A673 (cell line): ENCODE results near the gene GPC1. TPM values are rescaled to one million over a fixed set of nuclear protein-coding genes. Genes with fewer than 3 reads are reported as not detected.

Experiments used
- BruUV-seq: library from RNA; stranded (reverse); fragments of 400-500 nt; replicated peaks from 2 replicates; lab custom pipeline; 2021; lab: Mats Ljungman, UMichigan
- CTCF ChIA-PET: fragments of 300-600 bp; sonication (Branson Sonifier 250); formaldehyde crosslinking; loops from one replicate; lab custom pipeline; 2022; ENCODE audit warnings: antibody characterized with exemption; lab: Charles Lee
- POLR2A ChIA-PET: fragments of 300-600 bp; sonication (Branson Sonifier 250); formaldehyde crosslinking; loops from one replicate; lab custom pipeline; 2022; ENCODE audit warnings: antibody characterized with exemption; ENCODE audit not compliant: low non-redundant PET; lab: Charles Lee
- DNase-seq: peaks from one replicate; pipeline ENCODE4 v3.0.0-alpha.2; 2015; ENCODE audit warnings: low spot score
- H3K27ac ChIP-seq: fragments of 200-600 bp; sonication (generic); 2 replicates; pipeline ENCODE4 v1.5.1; 2016; ENCODE audit warnings: mixed run types, low read depth, mild to moderate bottlenecking, mixed read lengths, antibody characterized with exemption, low read length; ENCODE audit not compliant: poor library complexity, severe bottlenecking
- H3K27me3 ChIP-seq: fragments of 200-600 bp; sonication (generic); replicated peaks from 2 replicates; pipeline ENCODE4 v1.6.1; 2017; ENCODE audit warnings: mixed run types, low read depth, mild to moderate bottlenecking, mixed read lengths, antibody characterized with exemption, low read length; ENCODE audit not compliant: insufficient read depth, poor library complexity
- H3K36me3 ChIP-seq: fragments of 200-600 bp; sonication (generic); 2 replicates; pipeline ENCODE4 v1.6.1; 2016; ENCODE audit warnings: mixed run types, mild to moderate bottlenecking, mixed read lengths, antibody characterized with exemption, low read length; ENCODE audit not compliant: insufficient read depth, poor library complexity, severe bottlenecking
- H3K4me1 ChIP-seq: fragments of 200-600 bp; sonication (generic); 2 replicates; pipeline ENCODE4 v1.6.1; 2017; ENCODE audit warnings: mixed run types, mild to moderate bottlenecking, mixed read lengths, antibody characterized with exemption, low read length; ENCODE audit not compliant: insufficient read depth, poor library complexity, severe bottlenecking
- H3K4me3 ChIP-seq: fragments of 200-600 bp; sonication (generic); 2 replicates; pipeline ENCODE4 v1.5.1; 2016; ENCODE audit warnings: low read depth, mixed run types, mild to moderate bottlenecking, mixed read lengths, low read length; ENCODE audit not compliant: poor library complexity, severe bottlenecking
- H3K9me3 ChIP-seq: fragments of 200-600 bp; sonication (generic); 2 replicates; pipeline ENCODE4 v1.6.1; 2016; ENCODE audit warnings: mixed run types, low read depth, mild to moderate bottlenecking, mixed read lengths, antibody characterized with exemption, low read length; ENCODE audit not compliant: poor library complexity, severe bottlenecking
- CTCF ChIP-seq: fragments of 300-800, 200-600 bp; sonication (generic); conservative IDR thresholded peaks from 2 replicates; pipeline ENCODE4 v1.5.1; 2017; ENCODE audit warnings: low read depth, mild to moderate bottlenecking, antibody characterized with exemption, low read length, moderate library complexity, mixed read lengths
- EZH2 ChIP-seq: fragments of 200-600 bp; sonication (generic); IDR thresholded peaks from 2 replicates; pipeline ENCODE4 v1.6.1; 2017; ENCODE audit warnings: borderline replicate concordance, low read depth, mild to moderate bottlenecking, mixed read lengths, antibody characterized with exemption, low read length; ENCODE audit not compliant: poor library complexity, severe bottlenecking
- intact Hi-C: fragments of 100-400 bp; cut with micrococcal nuclease; formaldehyde crosslinking; loops from one replicate; pipeline ENCODE4 v1.10.0; 2022; ENCODE audit not compliant: unreplicated experiment
- total RNA-seq: library from RNA; stranded (reverse); gene quantifications from 2 replicates; pipeline ENCODE4 v1.2.3, GENCODE V29; 2021

GPC1 gene
- total RNA-seq, 1 experiment from 2014 or later = 21.2 TPM

- H3K4me1 ChIP-seq = no peaks in the 10 kb centered on the region
- no peak overlapping the region for H3K4me3 ChIP-seq
- no peaks in the 10 kb centered on the region for H3K36me3 ChIP-seq
- no peak overlapping the region for H3K27ac ChIP-seq
- no peak for TF ChIP-seq EZH2
- TF ChIP-seq CTCF = no peak
- ChIA-PET POLR2A (interaction anchor here (0.7 kb wide), 1 partner anchor 14 kb away, joined by 3 read pairs; no protein-coding TSS in a partner anchor), CTCF (no interaction called here)
- peaks cover 7% of the 10 kb centered on the region for H3K27me3 ChIP-seq
- no TSS peak for BruUV-seq
- intact Hi-C loops = no loop called here
- H3K9me3 ChIP-seq = no peaks in the 10 kb centered on the region
- no peak for DNase-seq
These were observed 15.2 kb downstream of the GPC1 start for GRCh38 chr2:240450532-240451107.

- no peaks in the 10 kb centered on the region for H3K4me1 ChIP-seq
- H3K27me3 ChIP-seq = peaks cover 7% of the 10 kb centered on the region
- ChIA-PET POLR2A (interaction anchor here (0.7 kb wide), 1 partner anchor 14 kb away, joined by 3 read pairs; no protein-coding TSS in a partner anchor), CTCF (no interaction called here)
- DNase-seq = no peak
- intact Hi-C loops = no loop called here
- TF ChIP-seq CTCF = no peak
- TF ChIP-seq EZH2 = no peak
- BruUV-seq = no TSS peak
- H3K9me3 ChIP-seq = no peaks in the 10 kb centered on the region
- H3K36me3 ChIP-seq = no peaks in the 10 kb centered on the region
- H3K27ac ChIP-seq = no peak overlapping the region
- no peak overlapping the region for H3K4me3 ChIP-seq
These were observed 15.7 kb downstream of the GPC1 start for GRCh38 chr2:240451108-240451611.

DNA sequence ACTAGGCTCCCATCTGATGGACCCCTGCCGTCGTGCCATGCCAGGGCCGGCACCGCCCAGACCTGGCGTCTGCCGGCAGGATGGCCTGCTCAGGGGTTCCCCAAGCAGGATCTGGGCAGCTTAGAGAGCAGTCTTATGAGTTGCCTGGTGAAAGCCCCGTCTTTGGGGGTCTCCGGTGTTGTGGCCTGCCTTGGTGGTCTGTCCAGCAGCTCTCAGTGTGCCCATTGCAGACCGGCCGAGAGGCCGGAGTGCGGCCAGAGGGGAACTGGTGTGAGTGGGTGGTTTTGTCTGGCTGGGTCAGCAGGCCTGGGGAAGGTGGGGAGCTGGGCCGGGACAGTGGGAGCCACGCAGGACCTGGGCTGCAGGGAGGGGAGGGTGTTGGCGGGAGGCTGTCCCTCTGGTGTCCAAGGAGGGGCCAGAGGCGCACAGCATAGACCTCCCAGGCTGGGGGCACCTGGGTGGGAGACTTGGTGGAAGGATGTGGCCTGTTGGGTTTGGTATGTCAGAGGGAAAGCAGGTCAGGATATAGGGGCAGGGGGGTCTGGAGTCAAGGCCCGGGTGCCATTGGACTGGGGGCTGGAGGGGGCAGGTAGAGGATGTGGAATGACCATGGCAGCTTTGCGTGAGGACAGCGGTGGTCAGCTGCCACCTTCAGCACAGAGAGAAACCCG, 16.5 kb downstream of the GPC1 start:
- intact Hi-C loops = no loop called here
- no peaks in the 10 kb centered on the region for H3K9me3 ChIP-seq
- no peak for DNase-seq
- H3K27ac ChIP-seq = no peak overlapping the region
- POLR2A ChIA-PET = no interaction called here
- TF ChIP-seq CTCF (no peak), EZH2 (no peak)
- H3K36me3 ChIP-seq = no peaks in the 10 kb centered on the region
- peak overlapping the region; percentile 52 for H3K4me3 ChIP-seq
- no TSS peak for BruUV-seq
- CTCF ChIA-PET = no interaction called here
- peaks cover 7% of the 10 kb centered on the region for H3K27me3 ChIP-seq
- no peaks in the 10 kb centered on the region for H3K4me1 ChIP-seq
